ENCODE results near the gene ENHO.
A peak's percentile ranks its signal among the peaks of the same experiment; 100 is the strongest.

ENHO gene

DNA sequence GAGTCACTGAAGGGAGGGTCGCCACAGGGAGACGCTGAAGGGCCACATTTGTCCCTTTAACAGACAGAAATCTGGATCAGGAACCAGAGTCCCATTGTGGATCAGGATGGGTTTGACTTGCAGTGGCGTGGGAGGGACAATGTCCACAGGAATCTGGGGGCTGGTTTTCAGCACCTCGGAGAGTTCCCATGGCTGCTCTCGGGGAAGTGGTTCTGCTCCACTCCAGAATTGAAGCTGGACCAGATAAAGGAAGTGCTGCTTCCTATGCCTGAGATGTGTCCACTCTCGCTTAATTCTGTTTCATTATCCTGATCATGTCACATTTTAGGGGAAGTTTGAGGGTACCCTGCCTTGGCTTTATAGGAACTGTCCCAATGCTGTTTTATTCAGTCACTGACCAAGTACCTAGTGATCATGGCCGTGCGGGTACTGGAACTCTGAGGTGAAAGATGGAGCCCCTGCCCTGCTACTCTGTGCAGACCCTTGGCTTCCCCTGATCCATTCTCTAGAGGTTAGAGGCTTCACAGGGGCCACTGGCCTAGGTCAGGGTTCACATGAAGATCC lies 28.7 kb downstream of the ENHO start:
- Histone ChIP-seq H3K9ac (ENCODE audit: low read depth, low read length, poor library complexity) (no peak overlapping the region), H4K91ac (ENCODE audit: low read depth, low read length, poor library complexity) (no peak overlapping the region), H3K14ac (ENCODE audit: low read length) (no peak overlapping the region), H2BK15ac (ENCODE audit: low read length) (no peak overlapping the region), H3K79me1 (ENCODE audit: low read depth, low read length) (no peaks in the 10 kb centered on the region), H2BK12ac (ENCODE audit: low read length) (no peak overlapping the region), H2BK5ac (ENCODE audit: low read length) (no peak overlapping the region), H3K9me3 (replicated peaks in 1 of 2; ENCODE audit: control insufficient read depth in 2 of 2, insufficient read depth in 1 of 2, low read depth in 1 of 2, low read length in 2 of 2) (no peaks in the 10 kb centered on the region), H3K36me3 (replicated peaks in 1 of 2; ENCODE audit: control insufficient read depth in 2 of 2, insufficient read depth in 2 of 2, low read length in 2 of 2) (no peaks in the 10 kb centered on the region), H3K23ac (ENCODE audit: low read depth, low read length, poor library complexity) (no peak overlapping the region), H2BK120ac (ENCODE audit: low read depth, low read length) (no peak overlapping the region), H3K27ac (replicated peaks; ENCODE audit: low read length) (no peak overlapping the region), H4K8ac (ENCODE audit: low read depth, low read length) (no peak overlapping the region), H3K4ac (ENCODE audit: low read length) (no peak overlapping the region), H2AFZ (ENCODE audit: low read length) (no peak overlapping the region), H3K18ac (ENCODE audit: low read length) (no peak overlapping the region), H3K4me2 (ENCODE audit: insufficient read depth, low read length, poor library complexity, severe bottlenecking) (no peak overlapping the region), H3K4me3 (ENCODE audit: low read length in 2 of 2) (no peak overlapping the region), H3K4me1 (ENCODE audit: control insufficient read depth in 2 of 2, insufficient read depth in 1 of 2, low read depth in 1 of 2, low read length in 2 of 2) (peaks cover 0 to 17% of the 10 kb centered on the region in 2 donors), H3K27me3 (ENCODE audit: control insufficient read depth in 3 of 3, insufficient read depth in 3 of 3, low read depth in 1 of 3, low read length in 3 of 3) (no peaks in the 10 kb centered on the region), H2AK5ac (ENCODE audit: low read depth, low read length) (no peak overlapping the region)
- DNase-seq (ENCODE audit: low spot score) = peak; percentile 70
- no CpG with 5 or more reads among the region's 8 CpGs for WGBS, 2 donors (ENCODE audit: extremely low coverage in 2 of 2, insufficient read length in 2 of 2, insufficient replicate concordance in 1 of 2)

DNA sequence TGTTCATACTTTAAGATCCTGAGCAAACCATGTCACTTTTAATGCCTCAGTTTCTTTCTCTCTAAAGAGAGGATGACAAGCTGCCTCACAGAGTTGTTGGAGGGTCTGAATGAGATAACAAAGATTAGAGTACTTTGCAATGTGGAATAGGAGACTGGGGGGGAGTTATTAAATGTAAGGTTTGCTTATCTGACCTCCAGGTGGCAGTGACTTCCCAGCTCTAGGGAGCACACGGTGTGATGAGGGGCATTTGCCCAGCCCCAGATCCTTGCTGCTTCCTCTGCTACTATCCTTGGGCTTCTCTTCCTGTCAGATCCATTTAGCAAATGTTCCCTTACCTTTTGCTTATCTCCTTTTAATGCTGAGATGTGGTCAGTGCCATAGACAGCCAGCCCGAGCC lies 30.7 kb downstream of the ENHO start:
- H3K23ac ChIP-seq (ENCODE audit: low read depth, low read length, poor library complexity) = no peak overlapping the region
- no peak for DNase-seq (ENCODE audit: low spot score)
- H3K79me1 ChIP-seq (ENCODE audit: low read depth, low read length) = no peaks in the 10 kb centered on the region
- no peak overlapping the region for H2BK5ac ChIP-seq (ENCODE audit: low read length)
- no peak overlapping the region for H3K18ac ChIP-seq (ENCODE audit: low read length)
- no peak overlapping the region for H2AK5ac ChIP-seq (ENCODE audit: low read depth, low read length)
- H3K9ac ChIP-seq (ENCODE audit: low read depth, low read length, poor library complexity) = no peak overlapping the region
- WGBS, 2 donors (ENCODE audit: extremely low coverage in 2 of 2, insufficient read length in 2 of 2, insufficient replicate concordance in 1 of 2) = no CpG with 5 or more reads among the region's 2 CpGs
- no peak overlapping the region for H3K27ac ChIP-seq (replicated peaks; ENCODE audit: low read length)
- peaks cover 0 to 2% of the 10 kb centered on the region in 2 donors for H3K4me1 ChIP-seq (ENCODE audit: control insufficient read depth in 2 of 2, insufficient read depth in 1 of 2, low read depth in 1 of 2, low read length in 2 of 2)
- H2AFZ ChIP-seq (ENCODE audit: low read length) = no peak overlapping the region
- H2BK120ac ChIP-seq (ENCODE audit: low read depth, low read length) = no peak overlapping the region
- H3K4me3 ChIP-seq (ENCODE audit: low read length in 2 of 2) = no peak overlapping the region
- no peaks in the 10 kb centered on the region for H3K9me3 ChIP-seq (replicated peaks in 1 of 2; ENCODE audit: control insufficient read depth in 2 of 2, insufficient read depth in 1 of 2, low read depth in 1 of 2, low read length in 2 of 2)
- no peak overlapping the region for H3K14ac ChIP-seq (ENCODE audit: low read length)
- H3K27me3 ChIP-seq (ENCODE audit: control insufficient read depth in 3 of 3, insufficient read depth in 3 of 3, low read depth in 1 of 3, low read length in 3 of 3) = no peaks in the 10 kb centered on the region
- H2BK15ac ChIP-seq (ENCODE audit: low read length) = no peak overlapping the region
- no peak overlapping the region for H4K91ac ChIP-seq (ENCODE audit: low read depth, low read length, poor library complexity)
- H3K4ac ChIP-seq (ENCODE audit: low read length) = no peak overlapping the region
- no peak overlapping the region for H3K4me2 ChIP-seq (ENCODE audit: insufficient read depth, low read length, poor library complexity, severe bottlenecking)
- no peaks in the 10 kb centered on the region for H3K36me3 ChIP-seq (replicated peaks in 1 of 2; ENCODE audit: control insufficient read depth in 2 of 2, insufficient read depth in 2 of 2, low read length in 2 of 2)
- H2BK12ac ChIP-seq (ENCODE audit: low read length) = no peak overlapping the region
- H4K8ac ChIP-seq (ENCODE audit: low read depth, low read length) = no peak overlapping the region

DNA sequence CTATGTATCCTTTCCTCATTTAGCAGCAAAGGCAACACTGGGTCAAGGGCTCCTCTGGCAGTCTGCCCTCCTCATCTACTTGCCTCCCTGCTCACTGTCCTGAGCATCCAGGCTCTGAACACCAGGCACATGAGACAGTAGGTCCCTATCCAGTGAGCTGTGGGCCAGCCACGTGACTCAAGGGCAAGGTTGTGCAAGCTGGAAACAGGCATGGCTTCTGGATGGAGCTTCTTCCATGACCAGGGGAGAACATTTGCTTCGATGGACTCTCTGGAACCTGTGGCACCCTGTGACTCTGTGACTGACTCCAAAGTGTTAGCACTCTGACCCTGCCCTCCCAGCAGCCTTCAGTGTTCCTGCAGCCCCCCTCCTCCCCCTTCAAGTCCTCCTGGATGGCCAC lies 31.2 kb downstream of the ENHO start:
- H3K14ac ChIP-seq (ENCODE audit: low read length) = no peak overlapping the region
- H3K36me3 ChIP-seq (replicated peaks in 1 of 2; ENCODE audit: control insufficient read depth in 2 of 2, insufficient read depth in 2 of 2, low read length in 2 of 2) = no peaks in the 10 kb centered on the region
- no peak overlapping the region for H2AK5ac ChIP-seq (ENCODE audit: low read depth, low read length)
- no peak overlapping the region for H4K8ac ChIP-seq (ENCODE audit: low read depth, low read length)
- no peak overlapping the region for H3K4me3 ChIP-seq (ENCODE audit: low read length in 2 of 2)
- H2BK5ac ChIP-seq (ENCODE audit: low read length) = no peak overlapping the region
- peaks cover 0 to 2% of the 10 kb centered on the region in 2 donors for H3K4me1 ChIP-seq (ENCODE audit: control insufficient read depth in 2 of 2, insufficient read depth in 1 of 2, low read depth in 1 of 2, low read length in 2 of 2)
- no peak overlapping the region for H4K91ac ChIP-seq (ENCODE audit: low read depth, low read length, poor library complexity)
- H3K79me1 ChIP-seq (ENCODE audit: low read depth, low read length) = no peaks in the 10 kb centered on the region
- no peak overlapping the region for H3K4ac ChIP-seq (ENCODE audit: low read length)
- H2BK15ac ChIP-seq (ENCODE audit: low read length) = no peak overlapping the region
- no peaks in the 10 kb centered on the region for H3K9me3 ChIP-seq (replicated peaks in 1 of 2; ENCODE audit: control insufficient read depth in 2 of 2, insufficient read depth in 1 of 2, low read depth in 1 of 2, low read length in 2 of 2)
- H3K27ac ChIP-seq (replicated peaks; ENCODE audit: low read length) = no peak overlapping the region
- no CpG with 5 or more reads among the region's 2 CpGs for WGBS, 2 donors (ENCODE audit: extremely low coverage in 2 of 2, insufficient read length in 2 of 2, insufficient replicate concordance in 1 of 2)
- H2BK12ac ChIP-seq (ENCODE audit: low read length) = no peak overlapping the region
- no peak overlapping the region for H2AFZ ChIP-seq (ENCODE audit: low read length)
- no peak overlapping the region for H2BK120ac ChIP-seq (ENCODE audit: low read depth, low read length)
- no peak overlapping the region for H3K4me2 ChIP-seq (ENCODE audit: insufficient read depth, low read length, poor library complexity, severe bottlenecking)
- no peaks in the 10 kb centered on the region for H3K27me3 ChIP-seq (ENCODE audit: control insufficient read depth in 3 of 3, insufficient read depth in 3 of 3, low read depth in 1 of 3, low read length in 3 of 3)
- peak overlapping the region; percentile 24 for H3K9ac ChIP-seq (ENCODE audit: low read depth, low read length, poor library complexity)
- no peak overlapping the region for H3K23ac ChIP-seq (ENCODE audit: low read depth, low read length, poor library complexity)
- DNase-seq (ENCODE audit: low spot score) = no peak
- no peak overlapping the region for H3K18ac ChIP-seq (ENCODE audit: low read length)

DNA sequence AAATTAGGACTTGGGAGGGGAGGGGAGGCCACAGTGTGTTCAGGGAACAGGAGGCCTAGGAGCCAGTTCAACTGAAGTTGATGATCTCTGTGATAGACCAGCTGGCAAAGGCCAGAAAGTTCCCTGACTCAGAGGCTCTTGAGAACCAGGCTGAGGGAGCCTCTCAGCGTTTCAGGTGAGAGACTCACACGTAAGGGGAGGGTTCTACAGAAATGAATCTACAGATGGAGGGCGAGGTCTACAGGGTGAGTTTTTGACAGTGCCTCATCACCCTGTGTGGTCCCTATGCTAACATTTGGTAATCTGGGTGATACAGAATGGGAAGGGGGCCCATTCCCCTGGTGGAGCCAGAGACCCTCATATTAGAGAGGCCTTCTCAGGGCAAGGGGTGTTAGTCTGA lies 32.0 kb downstream of the ENHO start:
- H3K18ac ChIP-seq (ENCODE audit: low read length) = no peak overlapping the region
- no peak overlapping the region for H3K27ac ChIP-seq (replicated peaks; ENCODE audit: low read length)
- H3K9me3 ChIP-seq (replicated peaks in 1 of 2; ENCODE audit: control insufficient read depth in 2 of 2, insufficient read depth in 1 of 2, low read depth in 1 of 2, low read length in 2 of 2) = no peaks in the 10 kb centered on the region
- H3K4me3 ChIP-seq (ENCODE audit: low read length in 2 of 2) = no peak overlapping the region
- no peak overlapping the region for H2AFZ ChIP-seq (ENCODE audit: low read length)
- no peak for DNase-seq (ENCODE audit: low spot score)
- H3K4me2 ChIP-seq (ENCODE audit: insufficient read depth, low read length, poor library complexity, severe bottlenecking) = no peak overlapping the region
- H3K9ac ChIP-seq (ENCODE audit: low read depth, low read length, poor library complexity) = no peak overlapping the region
- no peak overlapping the region for H3K23ac ChIP-seq (ENCODE audit: low read depth, low read length, poor library complexity)
- no peak overlapping the region for H2BK12ac ChIP-seq (ENCODE audit: low read length)
- no peaks in the 10 kb centered on the region for H3K79me1 ChIP-seq (ENCODE audit: low read depth, low read length)
- H4K8ac ChIP-seq (ENCODE audit: low read depth, low read length) = no peak overlapping the region
- H3K4me1 ChIP-seq (ENCODE audit: control insufficient read depth in 2 of 2, insufficient read depth in 1 of 2, low read depth in 1 of 2, low read length in 2 of 2) = peaks cover 0 to 2% of the 10 kb centered on the region in 2 donors
- no peak overlapping the region for H2BK15ac ChIP-seq (ENCODE audit: low read length)
- H3K27me3 ChIP-seq (ENCODE audit: control insufficient read depth in 3 of 3, insufficient read depth in 3 of 3, low read depth in 1 of 3, low read length in 3 of 3) = no peaks in the 10 kb centered on the region
- whole genome bisulfite sequencing, 2 donors (ENCODE audit: extremely low coverage in 2 of 2, insufficient read length in 2 of 2, insufficient replicate concordance in 1 of 2) = no CpG with 5 or more reads among the region's 3 CpGs
- H3K36me3 ChIP-seq (replicated peaks in 1 of 2; ENCODE audit: control insufficient read depth in 2 of 2, insufficient read depth in 2 of 2, low read length in 2 of 2) = no peaks in the 10 kb centered on the region
- no peak overlapping the region for H2BK5ac ChIP-seq (ENCODE audit: low read length)
- no peak overlapping the region for H2AK5ac ChIP-seq (ENCODE audit: low read depth, low read length)
- no peak overlapping the region for H3K4ac ChIP-seq (ENCODE audit: low read length)
- H2BK120ac ChIP-seq (ENCODE audit: low read depth, low read length) = no peak overlapping the region
- no peak overlapping the region for H4K91ac ChIP-seq (ENCODE audit: low read depth, low read length, poor library complexity)
- no peak overlapping the region for H3K14ac ChIP-seq (ENCODE audit: low read length)
